Measurements from ENCODE around the gene KCND1. TPM values are rescaled to one million over a fixed set of nuclear protein-coding genes. Genes with fewer than 3 reads are reported as not detected.
A peak's percentile ranks its signal among the peaks of the same experiment; 100 is the strongest.

KCND1 gene
- total and polyA plus RNA-seq, 10 of the 15 experiments (the other 5 are each of a cell fraction or from before 2014, with no cell fraction given), result 0.02 to 1.0 (median 0.39) TPM

- WGBS (ENCODE audit: insufficient coverage, insufficient replicate concordance, low lambda C conversion rate, missing lambda C conversion rate), result 25% methylated on average over 5 of the region's 5 CpGs
- FAIRE-seq, result no peak
These were observed 10.0 kb downstream of the KCND1 start for GRCh38 chrX:48961585-48962091.

GRCh38 chrX:48960291-48960690 lies 11.4 kb downstream of the KCND1 start:
- Histone ChIP-seq H3K79me2 (ENCODE audit: control insufficient read depth, insufficient read depth, low read length) (peaks cover 19% of the 10 kb centered on the region), H3K9me3 (replicated peaks; ENCODE audit: control insufficient read depth, insufficient read depth, low read length) (no peaks in the 10 kb centered on the region; the same call in 2 of the 3 replicates), H4K20me1 (ENCODE audit: control insufficient read depth, insufficient read depth) (no peaks in the 10 kb centered on the region), H2AFZ (ENCODE audit: control insufficient read depth, low read depth, low read length) (no peak overlapping the region), H3K27ac (ENCODE audit: control insufficient read depth, insufficient read depth) (no peak overlapping the region), H3K36me3 (ENCODE audit: control insufficient read depth in 2 of 2, insufficient read depth in 2 of 2, low read length in 1 of 2) (no peaks in the 10 kb centered on the region), H3K4me3 (no peak overlapping the region), H3K27me3 (replicated peaks in 1 of 2; ENCODE audit: control insufficient read depth in 2 of 2, insufficient read depth in 2 of 2, low read length in 1 of 2) (no peaks in the 10 kb centered on the region), H3K4me1 (ENCODE audit: control insufficient read depth, insufficient read depth, low read length) (peaks cover 12% of the 10 kb centered on the region), H3K4me2 (ENCODE audit: control insufficient read depth, insufficient read depth) (no peak overlapping the region), H3K9ac (ENCODE audit: control insufficient read depth, insufficient read depth, low read length) (no peak overlapping the region)
- ATAC-seq (no peak), DNase-seq (ENCODE audit: low read depth, low spot score) (no peak), FAIRE-seq (no peak)
- SMC1A ChIA-PET (ENCODE audit: uncharacterized antibody, unreplicated experiment), result interaction anchor here (0.6 to 1.0 kb wide), 2 partner anchors 23 to 332 kb away, joined by 3 read pairs; no protein-coding TSS in a partner anchor
- intact Hi-C loops (cut with micrococcal nuclease; ENCODE audit: unreplicated experiment) (no loop called here), in situ Hi-C loops (cut with MboI) (no loop called here)
- WGBS (ENCODE audit: insufficient coverage, insufficient replicate concordance, low lambda C conversion rate, missing lambda C conversion rate), result 64% methylated on average over 2 of the region's 2 CpGs
- TF ChIP-seq RBBP5 (conservative IDR thresholded peaks at IDR 0.05), result no peak
- 0 out of 2 replicates have a peak, but pooled peaks have one; percentile 26 for TF ChIP-seq EED (IDR thresholded peaks at IDR 0.05; ENCODE audit: low read depth)
- TF ChIP-seq MLLT1 (IDR thresholded peaks at IDR 0.05), result no peak
- TF ChIP-seq E2F4 (IDR thresholded peaks at IDR 0.05; ENCODE audit: low read depth, low read length), result no peak
- TF ChIP-seq PKNOX1 (IDR thresholded peaks at IDR 0.05), result no peak
- no peak for TF ChIP-seq RAD51 (IDR thresholded peaks at IDR 0.05)
- TF ChIP-seq SPI1 (IDR thresholded peaks at IDR 0.05; ENCODE audit: borderline replicate concordance, insufficient read depth, low read depth, low read length), result peak; percentile 87; the same call in 1 of the 2 replicates
- no peak for TF ChIP-seq FOXM1 (IDR thresholded peaks at IDR 0.05; ENCODE audit: low read depth, low read length)
- no peak for TF ChIP-seq MXI1 (IDR thresholded peaks at IDR 0.05; ENCODE audit: low read depth, low read length)
- TF ChIP-seq IRF4 (IDR thresholded peaks at IDR 0.05; ENCODE audit: low read depth, low read length), result peak; percentile 65; the same call in 1 of the 2 replicates
- 0 out of 2 replicates have a peak, but pooled peaks have one; percentile 23 for TF ChIP-seq TCF12 (IDR thresholded peaks at IDR 0.05; ENCODE audit: low read depth, low read length)
- no peak for TF ChIP-seq IKZF2 (IDR thresholded peaks at IDR 0.05)
- TF ChIP-seq IKZF1 (conservative IDR thresholded peaks at IDR 0.05), result no peak
- BruUV-seq (replicated peaks), result no TSS peak
- POLR2A ChIA-PET, result interaction anchor here (1.6 kb wide), 1 partner anchor 82 kb away, joined by 5 read pairs; no protein-coding TSS in a partner anchor
- CTCF ChIA-PET, result interaction anchor here (1.5 kb wide), 1 partner anchor 12 kb away, joined by 4 read pairs; the partner anchor contains the start of gene KCND1
- RAD21 ChIA-PET (ENCODE audit: unreplicated experiment), result no interaction called here

More at GRCh38 chrX:48961585-48962091, 10.0 kb downstream of the KCND1 start:
- in situ Hi-C loops (cut with MboI) (no loop called here), intact Hi-C loops (cut with micrococcal nuclease; ENCODE audit: unreplicated experiment) (no loop called here)
- no peaks in the 10 kb centered on the region; the same call in 2 of the 3 replicates for H3K9me3 ChIP-seq (replicated peaks; ENCODE audit: control insufficient read depth, insufficient read depth, low read length)
- ChIA-PET POLR2A (interaction anchor here (0.8 kb wide), 1 partner anchor 82 kb away, joined by 9 read pairs; the partner anchor contains the start of gene TFE3), SMC1A (ENCODE audit: uncharacterized antibody, unreplicated experiment) (no interaction called here), RAD21 (ENCODE audit: unreplicated experiment) (no interaction called here), CTCF (no interaction called here)
- no peak overlapping the region; the same call in 1 of the 2 replicates for H3K27ac ChIP-seq (ENCODE audit: control insufficient read depth, insufficient read depth)
- no peak overlapping the region for H3K4me2 ChIP-seq (ENCODE audit: control insufficient read depth, insufficient read depth)
- DNase-seq (ENCODE audit: low read depth, low spot score), result no peak
- H3K9ac ChIP-seq (ENCODE audit: control insufficient read depth, insufficient read depth, low read length), result no peak overlapping the region
- H3K4me3 ChIP-seq, result no peak overlapping the region
- TF ChIP-seq POLR2A (IDR thresholded peaks at IDR 0.05; ENCODE audit: low read depth, low read length), result peak; percentile 37; the same call in 1 of the 2 replicates
- TF ChIP-seq JUND (IDR thresholded peaks at IDR 0.05; ENCODE audit: low read depth, low read length), result no peak
- TF ChIP-seq SUZ12 (IDR thresholded peaks at IDR 0.05; ENCODE audit: unreplicated experiment), result no peak
- ATAC-seq, result no peak
- no peaks in the 10 kb centered on the region for H3K36me3 ChIP-seq (ENCODE audit: control insufficient read depth in 2 of 2, insufficient read depth in 2 of 2, low read length in 1 of 2)
- BruUV-seq (replicated peaks), result no TSS peak
- peaks cover 6% of the 10 kb centered on the region for H3K79me2 ChIP-seq (ENCODE audit: control insufficient read depth, insufficient read depth, low read length)
- H2AFZ ChIP-seq (ENCODE audit: control insufficient read depth, low read depth, low read length), result no peak overlapping the region
- H4K20me1 ChIP-seq (ENCODE audit: control insufficient read depth, insufficient read depth), result no peaks in the 10 kb centered on the region
- H3K4me1 ChIP-seq (ENCODE audit: control insufficient read depth, insufficient read depth, low read length), result peaks cover 12% of the 10 kb centered on the region
- H3K27me3 ChIP-seq (replicated peaks in 1 of 2; ENCODE audit: control insufficient read depth in 2 of 2, insufficient read depth in 2 of 2, low read length in 1 of 2), result no peaks in the 10 kb centered on the region

Data from GM12878 (cell line).